HepG2 (cell line): ENCODE measurements around the gene THSD8.

Source experiments
- CHD2 ChIP-seq: IDR thresholded peaks from 2 replicates; pipeline ENCODE4 v1.6.1; 2011; ENCODE audit warnings: low read depth, low read length, improper control_type of control experiment
- CTCF ChIP-seq: sonication (generic); formaldehyde crosslinking; IDR thresholded peaks from 2 replicates; pipeline ENCODE4 v1.5.0; 2020; ENCODE audit warnings: mild to moderate bottlenecking, missing genetic modification reagents, moderate library complexity

GRCh38 chr19:12785431-12786031 lies 16.3 kb upstream of the THSD8 start:
- no peak for TF ChIP-seq CTCF
- no peak for TF ChIP-seq CHD2
